K562 (cell line): Measurements from ENCODE around the gene NPC1. TPM values are rescaled to one million over a fixed set of nuclear protein-coding genes. Genes with fewer than 3 reads are reported as not detected.
A peak's percentile ranks its signal among the peaks of the same experiment; 100 is the strongest.

ENCODE experiments used
- ATAC-seq: fragments of 200-7000 bp; cut with Tn5 transposase; 3 replicates; pipeline ENCODE4 v1.9.1; 2020; ENCODE audit warnings: moderate library complexity
- BruUV-seq: library from RNA; stranded (reverse); fragments of 400-500 nt; replicated peaks from 2 replicates; lab custom pipeline; 2021; lab: Mats Ljungman, UMichigan
- CTCF ChIA-PET: fragments of 300-600 bp; formaldehyde crosslinking; extraction: SDS; loops from one replicate; lab custom pipeline; 2021; ENCODE audit warnings: low intra/inter-chr PET ratio; lab: Yijun Ruan, JAX
- POLR2A ChIA-PET: fragments of 300-600, 350-650 bp; sonication (Branson Sonifier 250); formaldehyde crosslinking; extraction: SDS; loops from one replicate; lab custom pipeline; 2021; ENCODE audit warnings: antibody characterized with exemption, inconsistent platforms; lab: Yijun Ruan, JAX
- DNase-seq, 4 experiments: peaks; one replicate each; pipeline versions ENCODE4 v3.0.0 to v3.0.0-alpha.2; 2011 to 2018; ENCODE audit warnings: low spot score in 3 of 4, mixed read lengths in 3 of 4; ENCODE audit errors: extremely low read depth in 1 of 4
- FAIRE-seq: peaks from 2 replicates; lab custom pipeline; 2011; peaks lifted over from hg19 to GRCh38; lab: Jason Lieb, UNC
- H2AFZ ChIP-seq: 2 replicates; pipeline ENCODE4 v1.6.0; 2011; ENCODE audit warnings: low read depth, low read length, control low read depth, inconsistent platforms
- H3K27ac ChIP-seq: fragments of 200-600 bp; 3 replicates; pipeline ENCODE4 v1.8.0; 2011; ENCODE audit warnings: low read depth, mild to moderate bottlenecking, control low read depth, inconsistent platforms, low read length, moderate library complexity, mixed read lengths; ENCODE audit errors: extremely low read depth
- H3K27me3 ChIP-seq, 2 experiments: fragments of 300-600 bp in 1 of 2; 2 replicates in 1 of 2; 3 replicates in 1 of 2; pipeline versions ENCODE4 v1.6.0 to v1.8.0; 2011; ENCODE audit warnings: inconsistent platforms in 2 of 2, low read length in 2 of 2, mild to moderate bottlenecking in 1 of 2, mixed read lengths in 1 of 2, moderate library complexity in 1 of 2; ENCODE audit not compliant: control insufficient read depth in 2 of 2, insufficient read depth in 2 of 2
- H3K36me3 ChIP-seq: fragments of 300-600 bp; 3 replicates; pipeline ENCODE4 v1.8.0; 2011; ENCODE audit warnings: mild to moderate bottlenecking, low read length, inconsistent platforms; ENCODE audit not compliant: control insufficient read depth, insufficient read depth
- H3K4me1 ChIP-seq, 2 experiments: fragments of 200-600 bp in 1 of 2; replicated peaks in 1 of 2; 2 replicates in 1 of 2; 3 replicates in 1 of 2; pipeline versions ENCODE4 v1.5.1 to v1.8.0; 2011; ENCODE audit warnings: inconsistent platforms in 2 of 2, low read length in 2 of 2, mild to moderate bottlenecking in 1 of 2, mixed read lengths in 1 of 2, moderate library complexity in 1 of 2; ENCODE audit not compliant: control insufficient read depth in 2 of 2, insufficient read depth in 2 of 2
- H3K4me2 ChIP-seq: 2 replicates; pipeline ENCODE4 v1.6.1; 2011; ENCODE audit warnings: low read length, control low read depth, inconsistent platforms, mixed read lengths; ENCODE audit not compliant: insufficient read depth
- H3K4me3 ChIP-seq: fragments of 200-600 bp; sonication (generic), shearing (Covaris generic); 2 replicates; pipeline ENCODE4 v1.5.1; 2016; ENCODE audit warnings: control low read depth, inconsistent platforms
- H3K79me2 ChIP-seq: fragments of 200-600 bp; 3 replicates; pipeline ENCODE4 v1.8.0; 2011; ENCODE audit warnings: low read length, inconsistent platforms; ENCODE audit not compliant: control insufficient read depth, insufficient read depth
- H3K9ac ChIP-seq, 2 experiments: 2 replicates each; pipeline versions ENCODE4 v1.6.0 to v1.6.1; 2011; ENCODE audit warnings: low read depth in 2 of 2, low read length in 2 of 2, control low read depth in 1 of 2, inconsistent platforms in 1 of 2, mild to moderate bottlenecking in 1 of 2, mixed read lengths in 1 of 2; ENCODE audit not compliant: insufficient read depth in 1 of 2
- H3K9me1 ChIP-seq: one replicate; pipeline ENCODE4 v1.6.0; 2011; ENCODE audit warnings: inconsistent platforms, mild to moderate bottlenecking, low read length, moderate library complexity; ENCODE audit not compliant: control insufficient read depth, insufficient read depth
- H3K9me3 ChIP-seq: replicated peaks from 2 replicates; pipeline ENCODE4 v1.5.1; 2011; ENCODE audit warnings: low read depth, low read length, inconsistent platforms; ENCODE audit not compliant: control insufficient read depth, insufficient read depth
- H4K20me1 ChIP-seq: replicated peaks from 2 replicates; pipeline ENCODE4 v1.6.1; 2011; ENCODE audit warnings: low read length, inconsistent platforms, mixed read lengths; ENCODE audit not compliant: control insufficient read depth, insufficient read depth
- CBX3 ChIP-seq, 2 experiments: IDR thresholded peaks; 1 replicate in 1 of 2; 2 replicates in 1 of 2; pipeline ENCODE4 v1.6.1; 2012; ENCODE audit warnings: inconsistent platforms in 2 of 2, low read length in 2 of 2, borderline replicate concordance in 1 of 2, control low read depth in 1 of 2
- CEBPB ChIP-seq: fragments of 450-650 bp; IDR thresholded peaks from 2 replicates; pipeline ENCODE4 v1.6.1; 2016; ENCODE audit warnings: missing genetic modification characterization, missing compliant biosample characterization
- FOXJ2 ChIP-seq: fragments of 200-800 bp; sonication (Bioruptor generic); IDR thresholded peaks from 2 replicates; pipeline ENCODE4 v1.6.1; 2016; ENCODE audit warnings: missing genetic modification characterization, missing compliant biosample characterization
- GTF2F1 ChIP-seq: IDR thresholded peaks from 2 replicates; pipeline ENCODE4 v1.6.1; 2011; ENCODE audit warnings: low read depth, low read length, improper control_type of control experiment
- HMGXB4 ChIP-seq: sonication (generic); formaldehyde crosslinking; IDR thresholded peaks from 2 replicates; pipeline ENCODE4 v1.8.1; 2023; ENCODE audit warnings: mild to moderate bottlenecking, missing genetic modification reagents
- HNRNPL ChIP-seq: fragments of 200-400 bp; formaldehyde crosslinking; IDR thresholded peaks from 2 replicates; pipeline ENCODE4 v1.6.1; 2017; ENCODE audit warnings: low read depth, mild to moderate bottlenecking, low read length
- KAT8 ChIP-seq: fragments of 450-650 bp; IDR thresholded peaks from 2 replicates; pipeline ENCODE4 v1.6.1; 2016; ENCODE audit warnings: low read depth, mild to moderate bottlenecking
- KLF6 ChIP-seq: fragments of 250-450 bp; sonication (Bioruptor Pico); IDR thresholded peaks from 2 replicates; pipeline ENCODE4 v1.4.0; 2020; ENCODE audit warnings: mild to moderate bottlenecking, moderate library complexity, borderline replicate concordance
- MED1 ChIP-seq: sonication (generic); formaldehyde crosslinking; IDR thresholded peaks from 2 replicates; pipeline ENCODE4 v1.8.1; 2023; ENCODE audit warnings: missing genetic modification reagents, borderline replicate concordance
- MYNN ChIP-seq, 2 experiments: sonication (generic); formaldehyde crosslinking in 1 of 2; IDR thresholded peaks; 2 replicates each; pipeline versions ENCODE4 v1.5.0 to v1.6.1; 2016 to 2020; ENCODE audit warnings: antibody characterized with exemption in 1 of 2, missing genetic modification reagents in 1 of 2
- NCOA4 ChIP-seq: fragments of 450-650 bp; IDR thresholded peaks from 2 replicates; pipeline ENCODE4 v1.6.1; 2018; ENCODE audit warnings: mild to moderate bottlenecking; ENCODE audit not compliant: partially characterized antibody
- RNF2 ChIP-seq: sonication (generic); IDR thresholded peaks from 2 replicates; pipeline ENCODE4 v1.6.1; 2016
- SMARCA4 ChIP-seq: fragments of 450-650 bp; IDR thresholded peaks from 2 replicates; pipeline ENCODE4 v1.6.1; 2016
- SRF ChIP-seq, 2 experiments: fragments of 250-450, 450-650 bp in 1 of 2; sonication (Bioruptor Pico) in 1 of 2; sonication (generic) in 1 of 2; formaldehyde crosslinking; IDR thresholded peaks; 2 replicates each; pipeline versions ENCODE4 v1.5.0 to v1.5.1; 2020 to 2022; ENCODE audit warnings: mild to moderate bottlenecking in 1 of 2, missing genetic modification reagents in 1 of 2
- STAT5A ChIP-seq: IDR thresholded peaks from 2 replicates; pipeline ENCODE4 v1.6.1; 2012; ENCODE audit warnings: low read length, inconsistent platforms, borderline replicate concordance
- ZNF12 ChIP-seq: sonication (generic); formaldehyde crosslinking; IDR thresholded peaks from 2 replicates; pipeline ENCODE4 v1.4.0; 2020; ENCODE audit warnings: mild to moderate bottlenecking, missing genetic modification reagents
- ZNF408 ChIP-seq: fragments of 250-450 bp; sonication (Bioruptor Pico); IDR thresholded peaks from 2 replicates; pipeline ENCODE4 v1.4.0; 2020; ENCODE audit warnings: low read depth, mild to moderate bottlenecking, moderate library complexity
- WGBS: fragments of 100-300 bp; shearing (Covaris generic); methylation state at CpG from one replicate; pipeline ENCODE4 v1.1.6; 2016; ENCODE audit warnings: low coverage, mixed read lengths; ENCODE audit not compliant: insufficient coverage; ENCODE audit errors: missing lambda C conversion rate; 5-methylcytosine and 5-hydroxymethylcytosine counted together
- in situ Hi-C: fragments of 300-500 bp; cut with MboI; formaldehyde crosslinking; loops from 4 replicates; pipeline ENCODE4 v1.15.0; 2018; ENCODE audit warnings: inconsistent platforms, mixed read lengths
- intact Hi-C: fragments of 100-400 bp; cut with micrococcal nuclease; formaldehyde crosslinking; loops from 2 replicates; pipeline ENCODE4 v1.14.2; 2022
- polyA plus RNA-seq, 8 experiments: library from polyadenylated mRNA; depleted of rRNA in 4 of 8; stranded (reverse) in 5 of 8; unstranded in 3 of 8; fragments of >200 nt; fragmentation: Nextera tagmentation in 2 of 8; fragmentation: Illumina TruSeq in 1 of 8; extraction: Ambion mirVana in 2 of 8; extraction: Trizol in 1 of 8; gene quantifications; 2 replicates each; pipeline versions ENCODE4 v1.2.1 to v1.2.3, GENCODE V29; 2011 to 2014; ENCODE audit warnings: inconsistent platforms in 1 of 8, missing spikeins in 1 of 8
- total RNA-seq, 7 experiments: library from RNA; depleted of rRNA in 6 of 7; stranded (reverse); fragments of >200 nt in 6 of 7; fragmentation: Illumina TruSeq in 2 of 7; extraction: Trizol in 2 of 7; gene quantifications; 2 replicates each; pipeline versions ENCODE4 v1.2.1 to v1.2.3, GENCODE V29; 2011 to 2021; ENCODE audit warnings: low replicate concordance in 1 of 7
- TF ChIP-seq, protein P1 (sequence below): fragments of 250-450 bp; sonication (Bioruptor Pico); IDR thresholded peaks from 2 replicates; pipeline ENCODE4 v1.4.0; 2020; ENCODE audit warnings: mild to moderate bottlenecking

Gene NPC1
- total and polyA plus RNA-seq, 9 of the 15 experiments (the other 6 are each of a cell fraction or from before 2014, with no cell fraction given), result 17.1 to 45.9 (median 27.6) TPM

GRCh38 chr18:23521271-23521670 lies 65.0 kb downstream of the NPC1 start:
- ChIA-PET CTCF (no interaction called here), POLR2A (interaction anchor here (0.5 kb wide), 1 partner anchor 328 kb away, joined by 3 read pairs; no protein-coding TSS in a partner anchor)
- H3K79me2 ChIP-seq, result no peaks in the 10 kb centered on the region
- no peak overlapping the region for H3K27ac ChIP-seq
- no peaks in the 10 kb centered on the region for H3K27me3 ChIP-seq
- FAIRE-seq (peak; percentile 6), DNase-seq (no peak), ATAC-seq (no peak)
- TF ChIP-seq ZNF12 (CRISPR knock-in tag), result no peak
- TF ChIP-seq MYNN (IDR thresholded peaks at IDR 0.05), result no peak
- TF ChIP-seq MYNN (CRISPR knock-in tag; IDR thresholded peaks at IDR 0.05), result no peak
- no peak for TF ChIP-seq KLF6
- TF ChIP-seq, protein P1, sequence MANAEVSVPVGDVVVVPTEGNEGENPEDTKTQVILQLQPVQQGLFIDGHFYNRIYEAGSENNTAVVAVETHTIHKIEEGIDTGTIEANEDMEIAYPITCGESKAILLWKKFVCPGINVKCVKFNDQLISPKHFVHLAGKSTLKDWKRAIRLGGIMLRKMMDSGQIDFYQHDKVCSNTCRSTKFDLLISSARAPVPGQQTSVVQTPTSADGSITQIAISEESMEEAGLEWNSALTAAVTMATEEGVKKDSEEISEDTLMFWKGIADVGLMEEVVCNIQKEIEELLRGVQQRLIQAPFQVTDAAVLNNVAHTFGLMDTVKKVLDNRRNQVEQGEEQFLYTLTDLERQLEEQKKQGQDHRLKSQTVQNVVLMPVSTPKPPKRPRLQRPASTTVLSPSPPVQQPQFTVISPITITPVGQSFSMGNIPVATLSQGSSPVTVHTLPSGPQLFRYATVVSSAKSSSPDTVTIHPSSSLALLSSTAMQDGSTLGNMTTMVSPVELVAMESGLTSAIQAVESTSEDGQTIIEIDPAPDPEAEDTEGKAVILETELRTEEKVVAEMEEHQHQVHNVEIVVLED, result no peak
- no peak for TF ChIP-seq SRF (CRISPR knock-in tag; IDR thresholded peaks at IDR 0.05)
- no peak for TF ChIP-seq MED1 (CRISPR knock-in tag)
- no peak for TF ChIP-seq CBX3 (IDR thresholded peaks at IDR 0.05; ENCODE audit: borderline replicate concordance in 1 of 2, low read length in 2 of 2)
- TF ChIP-seq FOXJ2, result no peak
- no peak for TF ChIP-seq STAT5A
- TF ChIP-seq ZNF408 (CRISPR knock-in tag), result no peak
- no peak for TF ChIP-seq RNF2
- TF ChIP-seq GTF2F1, result no peak
- TF ChIP-seq CEBPB (tag), result no peak
- TF ChIP-seq HNRNPL, result no peak
- no peak for TF ChIP-seq HMGXB4
- TF ChIP-seq KAT8, result no peak
- no peak for TF ChIP-seq NCOA4
- TF ChIP-seq SMARCA4, result no peak
- no peak overlapping the region for H3K4me3 ChIP-seq
- in situ Hi-C loops (no loop called here), intact Hi-C loops (no loop called here)
- H4K20me1 ChIP-seq, result no peaks in the 10 kb centered on the region
- no peaks in the 10 kb centered on the region for H3K9me1 ChIP-seq
- H3K4me2 ChIP-seq, result no peak overlapping the region
- BruUV-seq, result no TSS peak
- H3K9ac ChIP-seq, result no peak overlapping the region
- H3K4me1 ChIP-seq, result no peaks in the 10 kb centered on the region
- no peaks in the 10 kb centered on the region for H3K9me3 ChIP-seq
- no peak overlapping the region for H2AFZ ChIP-seq
- H3K36me3 ChIP-seq, result peaks cover 83% of the 10 kb centered on the region
- WGBS, result 85% methylated on average over 7 of the region's 7 CpGs
